Activated CD8-positive, alpha-beta memory T cell treated with anti-CD3 and anti-CD28 coated beads, Interleukin-2, amount 10 ng/mL, durations not matched to agents 7 days and 5 days (primary cell): ENCODE data around the gene CACNA1I. TPM values are rescaled to one million over a fixed set of nuclear protein-coding genes. Genes with fewer than 3 reads are reported as not detected.

Experiments used
- ATAC-seq: fragments of 150-1000 bp; cut with Tn5 transposase; one replicate; pipeline ENCODE4 v1.10.0; 2021; ENCODE audit warnings: moderate library complexity
- CTCF ChIA-PET: fragments of 350-600 bp; sonication (Branson Sonifier 250); formaldehyde crosslinking; loops from one replicate; lab custom pipeline; 2021; ENCODE audit warnings: antibody characterized with exemption; lab: Charles Lee
- DNase-seq: peaks from one replicate; pipeline ENCODE4 v3.0.0-alpha.2; 2020
- H3K27ac Mint-ChIP-seq: one replicate; pipeline ENCODE4 v1.8.0; 2021; ENCODE audit warnings: mild to moderate bottlenecking, mixed read lengths
- H3K27me3 Mint-ChIP-seq: one replicate; pipeline ENCODE4 v1.8.0; 2021; ENCODE audit warnings: mixed read lengths
- H3K36me3 Mint-ChIP-seq: one replicate; pipeline ENCODE4 v1.8.0; 2021; ENCODE audit warnings: mild to moderate bottlenecking, mixed read lengths
- H3K4me1 Mint-ChIP-seq: one replicate; pipeline ENCODE4 v1.8.0; 2021; ENCODE audit warnings: mixed read lengths
- H3K4me3 Mint-ChIP-seq: one replicate; pipeline ENCODE4 v1.8.0; 2021; ENCODE audit warnings: mild to moderate bottlenecking, moderate library complexity, mixed read lengths
- H3K9me3 Mint-ChIP-seq: one replicate; pipeline ENCODE4 v1.8.0; 2022; ENCODE audit warnings: low read depth, mixed read lengths
- total RNA-seq, 2 experiments: library from RNA; stranded (reverse); gene quantifications; one replicate each; pipeline ENCODE4 v1.2.3, GENCODE V29; 2021

Gene CACNA1I
- total RNA-seq, 2 experiments from 2014 or later = 0.30 to 1.8 TPM

GRCh38 chr22:39629851-39630250 lies 59.3 kb downstream of the CACNA1I start:
- H3K27ac Mint-ChIP-seq = no peak overlapping the region
- no peak overlapping the region for H3K4me3 Mint-ChIP-seq
- no peaks in the 10 kb centered on the region for H3K36me3 Mint-ChIP-seq
- no peaks in the 10 kb centered on the region for H3K9me3 Mint-ChIP-seq
- H3K27me3 Mint-ChIP-seq = peaks cover 11% of the 10 kb centered on the region
- CTCF ChIA-PET = no interaction called here
- DNase-seq (no peak), ATAC-seq (no peak)
- H3K4me1 Mint-ChIP-seq = peaks cover 11% of the 10 kb centered on the region

DNA sequence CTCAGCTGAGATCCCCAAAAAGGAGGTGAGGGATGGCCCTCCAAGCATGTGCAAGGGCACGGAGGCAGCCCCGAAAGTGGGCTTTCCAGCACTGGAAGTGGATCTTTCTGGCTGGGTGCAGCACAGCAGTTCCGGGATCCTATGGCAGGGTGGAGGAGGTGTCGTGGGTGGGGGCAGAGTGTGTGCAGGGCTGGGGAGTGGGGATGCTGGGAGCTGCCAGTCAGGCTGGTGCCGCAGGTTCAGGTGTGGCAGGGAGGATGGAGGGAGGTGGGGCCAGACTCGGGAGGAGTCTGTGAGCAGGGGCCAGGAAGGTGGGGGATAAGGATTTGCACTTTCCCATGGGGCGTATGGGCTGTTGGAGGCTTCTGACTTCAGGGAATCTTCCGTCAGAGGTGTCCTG lies 60.2 kb downstream of the CACNA1I start:
- peaks cover 18% of the 10 kb centered on the region for H3K4me1 Mint-ChIP-seq
- H3K27me3 Mint-ChIP-seq = peaks cover 6% of the 10 kb centered on the region
- no peak overlapping the region for H3K27ac Mint-ChIP-seq
- no peaks in the 10 kb centered on the region for H3K9me3 Mint-ChIP-seq
- no peak for DNase-seq
- no peak overlapping the region for H3K4me3 Mint-ChIP-seq
- CTCF ChIA-PET = no interaction called here
- ATAC-seq = no peak
- H3K36me3 Mint-ChIP-seq = no peaks in the 10 kb centered on the region

DNA sequence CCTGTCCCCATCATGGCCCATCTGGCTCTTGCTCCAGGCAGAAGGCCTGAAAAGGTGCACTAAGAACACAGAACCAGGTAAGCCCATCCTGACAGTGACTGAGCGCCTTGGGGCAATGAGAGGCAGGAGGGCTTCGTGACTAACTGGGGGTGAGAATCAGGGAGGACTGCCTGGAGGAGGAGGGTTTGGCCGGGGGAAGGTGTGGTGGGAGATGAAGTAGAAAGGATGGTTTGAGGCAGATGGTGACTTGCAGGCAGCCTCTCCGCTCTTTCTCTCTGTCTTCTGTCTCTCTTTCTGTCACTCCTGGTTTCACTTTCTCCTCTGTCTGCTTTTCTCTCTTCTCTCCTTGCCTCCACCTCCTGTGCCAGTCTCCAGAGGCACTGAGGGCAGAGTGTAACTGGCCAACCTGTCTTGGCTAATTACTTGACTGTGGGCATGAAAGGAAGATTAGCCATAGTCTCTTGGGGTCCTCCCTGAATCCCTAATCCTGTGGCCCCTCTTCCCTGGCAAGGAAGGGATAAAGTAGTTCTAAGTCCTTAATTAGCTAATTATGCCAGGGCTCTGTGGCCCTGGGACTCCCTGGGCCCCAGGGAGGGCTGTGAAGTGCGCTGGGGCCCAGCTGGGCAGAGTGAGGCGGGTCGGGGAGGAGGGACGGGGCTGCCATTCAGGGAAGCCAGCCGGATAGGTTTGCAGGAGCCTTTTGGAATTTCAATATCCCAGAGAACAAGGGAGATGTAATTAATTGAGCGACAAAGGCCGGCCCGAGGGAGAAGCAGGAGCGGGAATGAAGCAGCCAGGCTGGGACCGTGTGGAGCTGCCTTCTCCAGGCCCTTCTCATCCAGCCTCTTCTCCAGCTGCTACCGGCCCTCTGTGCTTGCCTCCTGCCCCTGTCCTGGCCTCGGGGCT lies 61.1 kb downstream of the CACNA1I start:
- Mint-ChIP-seq H3K4me1 (peaks cover 22% of the 10 kb centered on the region), H3K27me3 (peaks cover 2% of the 10 kb centered on the region), H3K36me3 (no peaks in the 10 kb centered on the region), H3K9me3 (no peaks in the 10 kb centered on the region), H3K27ac (no peak overlapping the region), H3K4me3 (no peak overlapping the region)
- CTCF ChIA-PET = no interaction called here
- no peak for DNase-seq
- no peak for ATAC-seq

- CTCF ChIA-PET = no interaction called here
Measured at GRCh38 chr22:39634530-39635405, 64.2 kb downstream of the CACNA1I start.

GRCh38 chr22:39635719-39636118 lies 65.2 kb downstream of the CACNA1I start:
- Mint-ChIP-seq H3K4me1 (peaks cover 22% of the 10 kb centered on the region), H3K4me3 (no peak overlapping the region), H3K27me3 (peaks cover 8% of the 10 kb centered on the region), H3K27ac (no peak overlapping the region), H3K9me3 (peaks cover 3% of the 10 kb centered on the region), H3K36me3 (no peaks in the 10 kb centered on the region)
- CTCF ChIA-PET = no interaction called here
- ATAC-seq (no peak), DNase-seq (no peak)

More at GRCh38 chr22:39634530-39635405, 64.2 kb downstream of the CACNA1I start:
- DNase-seq (no peak), ATAC-seq (no peak)
- H3K36me3 Mint-ChIP-seq = no peaks in the 10 kb centered on the region
- H3K27ac Mint-ChIP-seq = no peak overlapping the region
- H3K9me3 Mint-ChIP-seq = peaks cover 3% of the 10 kb centered on the region
- peaks cover 22% of the 10 kb centered on the region for H3K4me1 Mint-ChIP-seq
- no peak overlapping the region for H3K4me3 Mint-ChIP-seq
- H3K27me3 Mint-ChIP-seq = peaks cover 8% of the 10 kb centered on the region

- H3K36me3 Mint-ChIP-seq = no peaks in the 10 kb centered on the region
- no peak for ATAC-seq
- H3K27ac Mint-ChIP-seq = no peak overlapping the region
- H3K4me3 Mint-ChIP-seq = no peak overlapping the region
- CTCF ChIA-PET = no interaction called here
- H3K4me1 Mint-ChIP-seq = peaks cover 18% of the 10 kb centered on the region
- H3K9me3 Mint-ChIP-seq = peaks cover 3% of the 10 kb centered on the region
- H3K27me3 Mint-ChIP-seq = peaks cover 12% of the 10 kb centered on the region
- DNase-seq = no peak
Measured at GRCh38 chr22:39638958-39639357, 68.4 kb downstream of the CACNA1I start.

DNA sequence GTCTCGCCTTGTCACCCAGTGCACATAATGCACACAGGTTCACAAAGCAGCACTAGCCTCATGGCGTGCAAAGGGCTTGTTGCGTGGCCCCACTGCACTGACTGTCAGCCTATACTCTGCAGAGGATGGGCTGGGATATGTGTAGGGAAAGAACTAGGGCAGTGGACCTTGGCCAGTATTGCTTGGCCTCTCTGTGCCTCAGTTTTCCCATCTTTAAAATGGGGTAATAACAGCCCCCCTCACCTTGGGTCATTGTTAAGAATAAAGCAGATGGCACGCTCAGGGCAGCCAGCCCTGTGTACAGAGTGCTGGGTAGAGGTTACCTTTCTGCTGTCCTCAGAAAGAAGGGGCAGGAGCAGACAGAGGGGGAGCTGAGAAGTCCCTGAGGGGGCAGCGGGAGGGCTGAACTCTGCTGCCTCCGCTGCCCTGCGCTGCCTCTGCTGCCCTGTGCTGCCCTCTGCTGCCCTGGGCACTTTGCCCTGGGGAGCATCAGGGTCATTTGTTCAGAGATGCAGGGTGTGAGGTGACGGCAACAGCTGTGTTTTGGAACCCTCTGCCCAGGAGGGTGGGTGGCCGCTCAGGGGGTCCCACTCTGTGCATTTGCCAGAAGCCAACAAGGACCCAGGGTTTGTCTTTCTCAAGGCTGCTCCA lies 71.2 kb downstream of the CACNA1I start:
- Mint-ChIP-seq H3K27me3 (peaks cover 12% of the 10 kb centered on the region), H3K4me1 (no peaks in the 10 kb centered on the region), H3K27ac (no peak overlapping the region), H3K36me3 (no peaks in the 10 kb centered on the region), H3K4me3 (no peak overlapping the region), H3K9me3 (peaks cover 3% of the 10 kb centered on the region)
- ATAC-seq (peak; percentile 9), DNase-seq (no peak)
- CTCF ChIA-PET = no interaction called here

- Mint-ChIP-seq H3K27me3 (peaks cover 5% of the 10 kb centered on the region), H3K36me3 (no peaks in the 10 kb centered on the region), H3K9me3 (peaks cover 3% of the 10 kb centered on the region), H3K4me1 (no peaks in the 10 kb centered on the region), H3K4me3 (no peak overlapping the region), H3K27ac (no peak overlapping the region)
- ATAC-seq (no peak), DNase-seq (no peak)
- CTCF ChIA-PET = no interaction called here
Measured at GRCh38 chr22:39643311-39644083, 72.9 kb downstream of the CACNA1I start.

DNA sequence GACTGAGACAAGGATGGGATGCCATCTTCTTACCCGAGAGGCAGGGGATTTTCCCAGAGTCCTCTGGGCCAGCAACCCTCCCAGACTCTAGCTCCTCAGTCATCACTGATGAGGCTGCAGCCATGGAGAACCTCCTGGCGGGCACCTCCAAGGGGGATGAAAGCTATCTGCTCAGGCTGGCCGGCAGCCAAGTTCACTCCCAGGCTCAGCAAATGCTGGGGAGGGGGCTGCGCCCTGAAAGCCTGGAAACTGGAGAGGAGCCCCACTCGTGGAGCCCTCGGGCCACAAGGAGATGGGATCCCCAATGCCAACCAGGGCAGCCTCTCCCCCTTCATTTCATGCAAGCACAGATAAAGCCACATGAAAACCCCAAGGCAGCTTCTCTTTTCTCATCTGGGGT lies 75.0 kb downstream of the CACNA1I start:
- Mint-ChIP-seq H3K4me1 (no peaks in the 10 kb centered on the region), H3K9me3 (no peaks in the 10 kb centered on the region), H3K4me3 (no peak overlapping the region), H3K36me3 (no peaks in the 10 kb centered on the region), H3K27me3 (peaks cover 4% of the 10 kb centered on the region), H3K27ac (no peak overlapping the region)
- ATAC-seq = no peak
- CTCF ChIA-PET = interaction anchor here (1.8 kb wide), 1 partner anchor 9 kb away, joined by 4 read pairs; no protein-coding TSS in a partner anchor
- DNase-seq = no peak

GRCh38 chr22:39646398-39647063 lies 76.0 kb downstream of the CACNA1I start:
- no peak overlapping the region for H3K4me3 Mint-ChIP-seq
- CTCF ChIA-PET = interaction anchor here (1.8 kb wide), 1 partner anchor 10 kb away, joined by 4 read pairs; no protein-coding TSS in a partner anchor
- H3K27ac Mint-ChIP-seq = no peak overlapping the region
- peaks cover 4% of the 10 kb centered on the region for H3K27me3 Mint-ChIP-seq
- ATAC-seq (no peak), DNase-seq (no peak)
- H3K9me3 Mint-ChIP-seq = no peaks in the 10 kb centered on the region
- no peaks in the 10 kb centered on the region for H3K4me1 Mint-ChIP-seq
- H3K36me3 Mint-ChIP-seq = no peaks in the 10 kb centered on the region

- ATAC-seq = no peak
- CTCF ChIA-PET = no interaction called here
- H3K4me1 Mint-ChIP-seq = no peaks in the 10 kb centered on the region
- no peak for DNase-seq
- H3K36me3 Mint-ChIP-seq = no peaks in the 10 kb centered on the region
- no peak overlapping the region for H3K27ac Mint-ChIP-seq
- no peaks in the 10 kb centered on the region for H3K27me3 Mint-ChIP-seq
- no peaks in the 10 kb centered on the region for H3K9me3 Mint-ChIP-seq
- no peak overlapping the region for H3K4me3 Mint-ChIP-seq
Measured at GRCh38 chr22:39647836-39648629, 77.5 kb downstream of the CACNA1I start.

GRCh38 chr22:39648630-39648950 lies 78.0 kb downstream of the CACNA1I start:
- ATAC-seq = no peak
- H3K9me3 Mint-ChIP-seq = no peaks in the 10 kb centered on the region
- no peaks in the 10 kb centered on the region for H3K4me1 Mint-ChIP-seq
- DNase-seq = no peak
- H3K4me3 Mint-ChIP-seq = no peak overlapping the region
- H3K36me3 Mint-ChIP-seq = no peaks in the 10 kb centered on the region
- no peaks in the 10 kb centered on the region for H3K27me3 Mint-ChIP-seq
- H3K27ac Mint-ChIP-seq = no peak overlapping the region
- CTCF ChIA-PET = no interaction called here
